ENCODE data around the gene FAM76A. TPM values are rescaled to one million over a fixed set of nuclear protein-coding genes. Genes with fewer than 3 reads are reported as not detected.

Gene FAM76A
- total and polyA plus RNA-seq, 9 of the 15 experiments (the other 6 are each of a cell fraction or from before 2014, with no cell fraction given), result 9.5 to 14.6 (median 11.4) TPM

DNA sequence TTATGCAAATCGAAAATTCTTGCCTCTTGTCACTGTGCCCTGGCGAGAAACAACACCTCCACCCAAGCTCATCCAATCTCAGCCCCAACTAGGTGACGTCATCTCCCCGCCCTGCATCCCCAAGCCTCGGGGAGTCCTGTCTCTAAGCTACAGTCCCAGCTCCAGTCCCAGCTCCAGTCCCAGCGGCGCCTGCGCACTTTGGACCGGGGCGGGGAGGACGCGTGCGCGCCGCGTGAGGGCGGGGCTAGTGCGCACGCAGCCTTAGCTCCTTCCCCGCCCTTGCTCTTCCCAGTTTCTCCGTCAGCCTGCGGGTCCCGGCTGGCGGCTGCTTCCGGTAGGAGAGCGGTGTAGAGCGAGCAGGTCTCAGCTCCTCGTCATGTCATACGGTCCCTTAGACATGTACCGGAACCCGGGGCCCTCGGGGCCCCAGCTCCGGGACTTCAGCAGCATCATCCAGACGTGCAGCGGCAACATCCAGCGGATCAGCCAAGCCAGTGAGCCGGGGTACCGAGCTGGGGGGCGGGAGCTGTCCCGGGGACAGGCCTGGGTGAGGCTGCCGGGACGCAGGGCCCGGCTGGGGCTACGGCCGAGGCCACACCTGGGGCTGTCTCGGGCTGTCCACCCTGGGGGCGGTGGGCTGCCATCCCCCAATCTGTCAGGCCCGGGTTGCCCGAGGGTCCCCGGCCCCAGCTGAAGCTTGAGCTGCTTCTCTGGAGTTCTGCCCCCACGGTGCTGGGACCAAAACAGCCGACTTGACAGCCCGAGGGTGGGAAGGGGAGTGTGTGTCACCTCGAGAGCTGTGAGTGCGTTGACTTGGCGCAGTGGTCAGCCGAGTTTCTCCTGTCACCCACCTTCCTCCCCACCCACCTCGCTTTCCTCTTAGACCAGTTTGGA lies 47.4 kb downstream of the FAM76A start, which contains the start of gene STX12 (continued):
- TF ChIP-seq, protein P1, sequence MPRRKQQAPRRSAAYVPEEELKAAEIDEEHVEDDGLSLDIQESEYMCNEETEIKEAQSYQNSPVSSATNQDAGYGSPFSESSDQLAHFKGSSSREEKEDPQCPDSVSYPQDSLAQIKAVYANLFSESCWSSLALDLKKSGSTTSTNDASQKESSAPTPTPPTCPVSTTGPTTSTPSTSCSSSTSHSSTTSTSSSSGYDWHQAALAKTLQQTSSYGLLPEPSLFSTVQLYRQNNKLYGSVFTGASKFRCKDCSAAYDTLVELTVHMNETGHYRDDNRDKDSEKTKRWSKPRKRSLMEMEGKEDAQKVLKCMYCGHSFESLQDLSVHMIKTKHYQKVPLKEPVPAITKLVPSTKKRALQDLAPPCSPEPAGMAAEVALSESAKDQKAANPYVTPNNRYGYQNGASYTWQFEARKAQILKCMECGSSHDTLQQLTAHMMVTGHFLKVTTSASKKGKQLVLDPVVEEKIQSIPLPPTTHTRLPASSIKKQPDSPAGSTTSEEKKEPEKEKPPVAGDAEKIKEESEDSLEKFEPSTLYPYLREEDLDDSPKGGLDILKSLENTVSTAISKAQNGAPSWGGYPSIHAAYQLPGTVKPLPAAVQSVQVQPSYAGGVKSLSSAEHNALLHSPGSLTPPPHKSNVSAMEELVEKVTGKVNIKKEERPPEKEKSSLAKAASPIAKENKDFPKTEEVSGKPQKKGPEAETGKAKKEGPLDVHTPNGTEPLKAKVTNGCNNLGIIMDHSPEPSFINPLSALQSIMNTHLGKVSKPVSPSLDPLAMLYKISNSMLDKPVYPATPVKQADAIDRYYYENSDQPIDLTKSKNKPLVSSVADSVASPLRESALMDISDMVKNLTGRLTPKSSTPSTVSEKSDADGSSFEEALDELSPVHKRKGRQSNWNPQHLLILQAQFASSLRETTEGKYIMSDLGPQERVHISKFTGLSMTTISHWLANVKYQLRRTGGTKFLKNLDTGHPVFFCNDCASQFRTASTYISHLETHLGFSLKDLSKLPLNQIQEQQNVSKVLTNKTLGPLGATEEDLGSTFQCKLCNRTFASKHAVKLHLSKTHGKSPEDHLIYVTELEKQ (CRISPR knock-in tag; IDR thresholded peaks at IDR 0.05), result no peak
- TF ChIP-seq, protein P2, sequence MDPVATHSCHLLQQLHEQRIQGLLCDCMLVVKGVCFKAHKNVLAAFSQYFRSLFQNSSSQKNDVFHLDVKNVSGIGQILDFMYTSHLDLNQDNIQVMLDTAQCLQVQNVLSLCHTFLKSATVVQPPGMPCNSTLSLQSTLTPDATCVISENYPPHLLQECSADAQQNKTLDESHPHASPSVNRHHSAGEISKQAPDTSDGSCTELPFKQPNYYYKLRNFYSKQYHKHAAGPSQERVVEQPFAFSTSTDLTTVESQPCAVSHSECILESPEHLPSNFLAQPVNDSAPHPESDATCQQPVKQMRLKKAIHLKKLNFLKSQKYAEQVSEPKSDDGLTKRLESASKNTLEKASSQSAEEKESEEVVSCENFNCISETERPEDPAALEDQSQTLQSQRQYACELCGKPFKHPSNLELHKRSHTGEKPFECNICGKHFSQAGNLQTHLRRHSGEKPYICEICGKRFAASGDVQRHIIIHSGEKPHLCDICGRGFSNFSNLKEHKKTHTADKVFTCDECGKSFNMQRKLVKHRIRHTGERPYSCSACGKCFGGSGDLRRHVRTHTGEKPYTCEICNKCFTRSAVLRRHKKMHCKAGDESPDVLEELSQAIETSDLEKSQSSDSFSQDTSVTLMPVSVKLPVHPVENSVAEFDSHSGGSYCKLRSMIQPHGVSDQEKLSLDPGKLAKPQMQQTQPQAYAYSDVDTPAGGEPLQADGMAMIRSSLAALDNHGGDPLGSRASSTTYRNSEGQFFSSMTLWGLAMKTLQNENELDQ (CRISPR knock-in tag; IDR thresholded peaks at IDR 0.05; ENCODE audit: borderline replicate concordance), result no peak
- TF ChIP-seq BCL6 (CRISPR knock-in tag; IDR thresholded peaks at IDR 0.05) (no peak), KDM2B (CRISPR knock-in tag; IDR thresholded peaks at IDR 0.05) (0 out of 2 replicates have a peak, but pooled peaks have one; percentile 24), BRF1 (IDR thresholded peaks at IDR 0.05; ENCODE audit: borderline replicate concordance, extremely low read depth, insufficient read length) (no peak), RBM25 (IDR thresholded peaks at IDR 0.05; ENCODE audit: low read depth, low read length, severe bottlenecking) (no peak), ZNF175 (CRISPR knock-in tag; IDR thresholded peaks at IDR 0.05; ENCODE audit: low read depth) (no peak; the same call in 1 of the 2 replicates), ZNF444 (CRISPR knock-in tag; IDR thresholded peaks at IDR 0.05) (no peak)
- TF ChIP-seq, protein P3, sequence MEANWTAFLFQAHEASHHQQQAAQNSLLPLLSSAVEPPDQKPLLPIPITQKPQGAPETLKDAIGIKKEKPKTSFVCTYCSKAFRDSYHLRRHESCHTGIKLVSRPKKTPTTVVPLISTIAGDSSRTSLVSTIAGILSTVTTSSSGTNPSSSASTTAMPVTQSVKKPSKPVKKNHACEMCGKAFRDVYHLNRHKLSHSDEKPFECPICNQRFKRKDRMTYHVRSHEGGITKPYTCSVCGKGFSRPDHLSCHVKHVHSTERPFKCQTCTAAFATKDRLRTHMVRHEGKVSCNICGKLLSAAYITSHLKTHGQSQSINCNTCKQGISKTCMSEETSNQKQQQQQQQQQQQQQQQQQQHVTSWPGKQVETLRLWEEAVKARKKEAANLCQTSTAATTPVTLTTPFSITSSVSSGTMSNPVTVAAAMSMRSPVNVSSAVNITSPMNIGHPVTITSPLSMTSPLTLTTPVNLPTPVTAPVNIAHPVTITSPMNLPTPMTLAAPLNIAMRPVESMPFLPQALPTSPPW (CRISPR knock-in tag; IDR thresholded peaks at IDR 0.05), result peak; percentile 72
- TF ChIP-seq, protein P4, sequence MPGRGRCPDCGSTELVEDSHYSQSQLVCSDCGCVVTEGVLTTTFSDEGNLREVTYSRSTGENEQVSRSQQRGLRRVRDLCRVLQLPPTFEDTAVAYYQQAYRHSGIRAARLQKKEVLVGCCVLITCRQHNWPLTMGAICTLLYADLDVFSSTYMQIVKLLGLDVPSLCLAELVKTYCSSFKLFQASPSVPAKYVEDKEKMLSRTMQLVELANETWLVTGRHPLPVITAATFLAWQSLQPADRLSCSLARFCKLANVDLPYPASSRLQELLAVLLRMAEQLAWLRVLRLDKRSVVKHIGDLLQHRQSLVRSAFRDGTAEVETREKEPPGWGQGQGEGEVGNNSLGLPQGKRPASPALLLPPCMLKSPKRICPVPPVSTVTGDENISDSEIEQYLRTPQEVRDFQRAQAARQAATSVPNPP (IDR thresholded peaks at IDR 0.05; ENCODE audit: borderline replicate concordance, insufficient read depth, insufficient read length), result no peak
- TF ChIP-seq, protein P5, sequence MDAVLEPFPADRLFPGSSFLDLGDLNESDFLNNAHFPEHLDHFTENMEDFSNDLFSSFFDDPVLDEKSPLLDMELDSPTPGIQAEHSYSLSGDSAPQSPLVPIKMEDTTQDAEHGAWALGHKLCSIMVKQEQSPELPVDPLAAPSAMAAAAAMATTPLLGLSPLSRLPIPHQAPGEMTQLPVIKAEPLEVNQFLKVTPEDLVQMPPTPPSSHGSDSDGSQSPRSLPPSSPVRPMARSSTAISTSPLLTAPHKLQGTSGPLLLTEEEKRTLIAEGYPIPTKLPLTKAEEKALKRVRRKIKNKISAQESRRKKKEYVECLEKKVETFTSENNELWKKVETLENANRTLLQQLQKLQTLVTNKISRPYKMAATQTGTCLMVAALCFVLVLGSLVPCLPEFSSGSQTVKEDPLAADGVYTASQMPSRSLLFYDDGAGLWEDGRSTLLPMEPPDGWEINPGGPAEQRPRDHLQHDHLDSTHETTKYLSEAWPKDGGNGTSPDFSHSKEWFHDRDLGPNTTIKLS (IDR thresholded peaks at IDR 0.05; ENCODE audit: borderline replicate concordance, low read depth), result peak; percentile 45
- TF ChIP-seq, protein P6, sequence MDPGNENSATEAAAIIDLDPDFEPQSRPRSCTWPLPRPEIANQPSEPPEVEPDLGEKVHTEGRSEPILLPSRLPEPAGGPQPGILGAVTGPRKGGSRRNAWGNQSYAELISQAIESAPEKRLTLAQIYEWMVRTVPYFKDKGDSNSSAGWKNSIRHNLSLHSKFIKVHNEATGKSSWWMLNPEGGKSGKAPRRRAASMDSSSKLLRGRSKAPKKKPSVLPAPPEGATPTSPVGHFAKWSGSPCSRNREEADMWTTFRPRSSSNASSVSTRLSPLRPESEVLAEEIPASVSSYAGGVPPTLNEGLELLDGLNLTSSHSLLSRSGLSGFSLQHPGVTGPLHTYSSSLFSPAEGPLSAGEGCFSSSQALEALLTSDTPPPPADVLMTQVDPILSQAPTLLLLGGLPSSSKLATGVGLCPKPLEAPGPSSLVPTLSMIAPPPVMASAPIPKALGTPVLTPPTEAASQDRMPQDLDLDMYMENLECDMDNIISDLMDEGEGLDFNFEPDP (CRISPR knock-in tag; IDR thresholded peaks at IDR 0.05), result no peak

All from K562 (cell line).